ENCODE results near the gene MICU2.

MICU2 gene, protein sequence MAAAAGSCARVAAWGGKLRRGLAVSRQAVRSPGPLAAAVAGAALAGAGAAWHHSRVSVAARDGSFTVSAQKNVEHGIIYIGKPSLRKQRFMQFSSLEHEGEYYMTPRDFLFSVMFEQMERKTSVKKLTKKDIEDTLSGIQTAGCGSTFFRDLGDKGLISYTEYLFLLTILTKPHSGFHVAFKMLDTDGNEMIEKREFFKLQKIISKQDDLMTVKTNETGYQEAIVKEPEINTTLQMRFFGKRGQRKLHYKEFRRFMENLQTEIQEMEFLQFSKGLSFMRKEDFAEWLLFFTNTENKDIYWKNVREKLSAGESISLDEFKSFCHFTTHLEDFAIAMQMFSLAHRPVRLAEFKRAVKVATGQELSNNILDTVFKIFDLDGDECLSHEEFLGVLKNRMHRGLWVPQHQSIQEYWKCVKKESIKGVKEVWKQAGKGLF

DNA sequence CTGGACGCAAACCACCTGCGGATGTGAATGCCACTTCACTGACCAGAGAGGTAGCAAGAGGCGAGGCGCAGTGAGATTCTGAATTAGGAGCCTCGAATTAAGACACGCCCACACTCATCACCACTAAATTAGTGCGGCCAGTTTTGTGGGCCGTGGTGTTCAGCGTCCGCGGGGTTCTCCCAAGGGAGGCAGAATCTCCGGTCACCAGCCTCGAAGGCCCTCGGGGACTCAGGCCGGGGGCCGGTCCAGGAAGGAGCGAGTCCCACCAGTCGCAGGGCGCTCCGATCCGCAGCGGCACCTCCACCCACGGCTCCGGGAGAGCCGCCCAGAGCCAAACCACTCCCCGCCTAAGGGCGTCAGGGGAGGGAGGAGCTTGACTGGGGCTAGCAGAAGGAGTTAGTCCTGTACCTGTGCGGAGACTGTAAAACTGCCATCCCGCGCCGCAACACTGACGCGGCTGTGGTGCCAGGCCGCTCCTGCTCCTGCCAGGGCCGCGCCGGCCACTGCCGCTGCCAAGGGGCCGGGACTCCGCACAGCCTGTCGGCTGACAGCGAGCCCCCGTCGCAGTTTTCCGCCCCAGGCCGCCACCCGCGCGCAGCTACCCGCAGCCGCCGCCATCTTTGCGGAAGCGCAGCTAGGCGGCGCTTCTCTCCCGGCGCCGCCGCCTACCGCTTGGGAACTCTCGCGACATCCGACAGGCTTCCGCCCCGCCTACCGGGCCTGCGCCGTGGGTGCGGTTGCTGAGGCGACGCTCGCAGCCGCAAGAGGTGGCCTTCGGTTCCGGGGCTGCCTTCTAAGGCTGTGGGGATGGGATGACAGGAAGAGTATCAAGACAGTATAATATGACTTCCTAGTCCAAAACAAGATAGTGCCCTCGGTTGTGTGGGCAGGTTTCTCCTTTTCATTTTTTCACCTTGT, at the start of gene MICU2:
MICU2 (minus strand) TSS at position 640 of the 918 bp plus-strand sequence; CDS start at position 618, 22 bp downstream.
- peak; percentile 95 for DNase-seq

DNA sequence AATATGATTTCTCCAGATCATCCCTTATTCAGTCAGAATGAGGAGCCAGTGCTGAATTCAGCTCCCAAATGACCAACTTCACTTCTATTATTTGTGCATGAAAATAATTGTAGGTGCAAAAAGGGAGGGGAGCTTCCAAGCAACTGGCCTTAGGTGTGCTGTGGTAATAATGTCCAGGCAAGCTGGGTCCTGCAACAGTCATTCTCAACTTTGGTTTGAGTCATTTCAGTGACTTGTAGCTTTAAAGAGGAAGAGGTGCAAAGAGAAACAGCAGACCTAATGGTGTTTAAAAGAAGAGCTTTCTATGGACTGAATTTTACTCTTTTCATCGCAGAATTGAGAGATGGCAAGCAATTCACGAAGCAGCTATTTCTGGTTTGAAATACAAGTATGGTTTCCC, 37.7 kb upstream of the MICU2 start:
- no peak for DNase-seq

DNA sequence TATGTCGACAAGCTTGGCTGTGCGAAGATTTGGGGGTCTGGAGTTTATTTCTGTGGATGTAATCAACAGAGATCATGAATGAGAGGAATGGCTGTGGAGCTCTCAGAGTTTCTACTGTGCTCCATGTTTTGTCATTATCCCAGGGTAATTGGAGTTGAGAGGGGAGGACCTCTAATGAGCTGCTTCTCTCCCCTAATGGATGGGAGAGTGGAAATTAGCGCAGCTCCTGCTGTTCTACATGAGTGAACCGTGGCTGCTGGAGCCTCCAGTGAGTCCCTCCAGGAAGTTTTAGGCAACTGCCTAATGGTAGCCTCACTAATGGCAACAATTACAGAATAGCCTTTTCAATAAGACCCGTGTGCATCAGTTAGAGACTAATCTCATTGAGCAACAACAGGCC, 35.6 kb upstream of the MICU2 start:
- DNase-seq, result no peak

DNA sequence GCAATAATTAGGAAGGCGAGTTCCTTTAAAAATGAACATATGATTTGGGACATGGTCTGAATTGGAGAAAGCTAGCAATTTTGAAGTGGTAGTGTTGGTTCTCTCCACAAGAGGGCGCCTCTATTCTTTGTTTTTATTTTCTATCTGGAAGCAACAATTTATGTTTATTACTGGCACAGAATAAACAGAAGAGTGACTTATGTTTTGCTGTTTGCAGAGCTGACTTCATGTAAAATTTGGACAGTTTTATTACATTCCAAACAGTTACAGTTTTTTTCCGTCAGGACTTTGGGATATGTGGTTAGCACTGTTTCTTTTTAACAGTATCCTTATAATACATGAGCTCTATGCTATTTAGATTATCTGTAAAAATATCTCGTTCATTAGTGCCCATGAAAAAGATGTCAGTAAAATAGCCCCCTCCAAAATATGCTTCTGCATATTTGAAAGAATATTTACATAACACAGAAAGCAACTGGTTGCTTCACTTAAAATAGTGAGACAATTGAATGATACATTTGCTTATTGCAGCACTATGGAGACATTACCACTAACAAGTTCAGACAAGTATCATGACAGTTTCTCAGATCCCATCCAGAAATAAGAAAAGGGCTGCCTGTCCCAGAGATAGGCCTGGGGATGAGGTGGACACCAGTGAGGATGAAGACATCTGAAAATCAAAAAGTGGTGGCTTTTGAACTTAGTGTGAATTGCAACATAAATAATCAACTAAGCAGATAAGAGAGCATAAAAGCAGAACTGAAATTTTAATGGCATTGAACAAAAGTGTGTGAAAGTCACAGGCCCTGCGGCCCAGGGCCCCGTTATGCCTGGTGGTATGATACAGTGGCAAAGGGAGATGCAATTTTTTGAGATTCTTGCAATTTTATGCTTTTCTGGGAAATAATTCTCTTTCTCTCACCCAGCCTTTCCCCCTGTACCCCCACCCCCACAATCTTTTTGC, 34.6 kb upstream of the MICU2 start:
- peak in 1 of 2 donors; percentile 56 for DNase-seq

DNA sequence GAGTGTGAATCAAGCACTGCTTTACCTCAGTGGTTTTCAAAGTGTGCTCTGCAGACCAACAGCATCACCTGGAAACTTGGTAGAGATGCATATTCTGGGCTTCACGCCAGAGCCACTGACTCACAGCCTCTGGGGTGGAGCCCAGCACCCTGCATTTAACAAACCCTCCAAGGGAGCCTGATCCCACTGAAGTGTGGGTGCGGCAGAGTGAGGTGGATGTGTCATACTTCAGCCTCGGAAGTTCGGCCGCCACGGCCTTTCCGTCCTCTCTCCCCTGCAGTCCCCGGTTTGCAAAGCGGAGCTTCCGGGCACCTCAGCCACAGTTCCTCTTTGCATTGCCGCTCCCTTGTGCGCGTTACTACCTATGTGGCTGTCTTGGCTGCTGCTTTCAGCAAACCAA, 33.3 kb upstream of the MICU2 start:
- peak; percentile 6 to 30 for DNase-seq

DNA sequence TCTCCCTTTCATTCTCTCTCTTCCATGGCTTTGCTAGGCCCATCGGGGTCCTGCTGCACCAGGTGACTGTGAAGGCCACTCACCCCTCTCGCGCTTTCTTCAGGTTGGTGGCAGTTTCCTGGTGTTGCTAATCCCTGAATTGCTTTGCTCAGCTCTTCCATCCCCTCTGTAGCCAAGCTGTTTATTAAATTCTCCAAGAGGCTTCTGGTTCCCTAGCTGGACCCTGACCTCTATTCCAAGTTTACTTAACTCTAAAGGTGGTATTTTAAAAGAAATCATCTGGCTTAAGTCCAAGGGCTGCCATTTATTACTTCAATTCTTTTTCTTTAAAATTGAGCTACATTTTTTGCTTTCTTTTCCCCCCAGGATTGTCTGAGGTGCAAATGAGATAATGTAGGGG, 32.7 kb upstream of the MICU2 start:
- no peak for DNase-seq

DNA sequence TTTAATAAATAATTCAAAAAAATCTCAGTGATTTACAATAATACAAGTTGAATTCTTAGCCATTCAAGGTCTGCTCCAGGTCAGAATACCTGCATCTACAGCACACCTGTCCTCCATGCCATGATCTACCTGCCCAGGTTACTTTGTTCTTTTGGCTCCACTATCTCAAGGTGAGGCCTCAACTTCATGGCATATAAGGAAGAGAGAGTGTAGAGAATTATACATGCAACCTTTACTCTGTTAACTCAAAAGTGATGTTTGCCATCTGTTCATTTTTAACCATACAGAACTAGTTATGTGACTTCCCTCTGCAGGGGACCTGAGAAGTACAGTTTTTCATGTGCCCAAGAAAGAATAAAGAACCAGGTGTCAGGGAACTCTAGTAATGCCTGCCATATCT, 28.2 kb upstream of the MICU2 start:
- DNase-seq, result no peak

DNA sequence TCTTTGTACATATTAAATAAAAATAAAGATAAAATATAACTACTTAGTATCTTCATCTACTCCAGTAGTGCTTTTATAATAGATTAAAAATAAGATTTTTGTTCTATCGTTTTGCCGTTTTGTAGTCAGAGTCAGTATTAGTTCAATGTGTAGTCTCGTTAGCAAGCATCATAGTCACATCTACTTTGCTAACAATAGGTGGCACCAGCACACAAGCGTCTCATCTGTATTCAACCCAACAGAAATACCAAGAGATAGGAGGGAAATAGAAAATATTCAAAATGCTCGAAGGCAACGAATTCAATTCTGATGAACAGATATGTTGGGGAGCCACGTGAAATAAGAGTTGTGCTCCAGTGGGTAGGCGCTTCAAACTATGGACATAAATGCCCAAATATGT, 21.4 kb upstream of the MICU2 start:
- DNase-seq, result peak in 1 of 2 donors; percentile 30

DNA sequence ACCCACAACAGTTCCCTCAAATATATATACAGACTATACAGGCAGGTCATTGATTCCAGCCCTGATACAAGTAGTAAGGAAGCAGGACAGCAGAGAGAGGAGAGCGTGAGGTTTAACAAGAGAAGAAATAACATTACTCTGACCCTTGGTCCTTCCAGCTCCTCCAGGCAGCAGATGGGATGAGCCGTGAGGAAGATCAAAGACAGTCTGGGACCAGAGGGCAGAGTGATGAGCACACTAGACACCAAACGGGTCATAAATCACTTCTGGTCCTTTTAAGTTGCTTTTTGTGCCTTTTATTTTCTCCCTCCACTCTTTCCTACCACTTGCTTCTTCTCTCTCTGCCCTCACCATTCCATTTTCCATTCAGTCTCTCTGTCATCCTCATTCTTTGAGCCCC, 16.9 kb upstream of the MICU2 start:
- no peak for DNase-seq

DNA sequence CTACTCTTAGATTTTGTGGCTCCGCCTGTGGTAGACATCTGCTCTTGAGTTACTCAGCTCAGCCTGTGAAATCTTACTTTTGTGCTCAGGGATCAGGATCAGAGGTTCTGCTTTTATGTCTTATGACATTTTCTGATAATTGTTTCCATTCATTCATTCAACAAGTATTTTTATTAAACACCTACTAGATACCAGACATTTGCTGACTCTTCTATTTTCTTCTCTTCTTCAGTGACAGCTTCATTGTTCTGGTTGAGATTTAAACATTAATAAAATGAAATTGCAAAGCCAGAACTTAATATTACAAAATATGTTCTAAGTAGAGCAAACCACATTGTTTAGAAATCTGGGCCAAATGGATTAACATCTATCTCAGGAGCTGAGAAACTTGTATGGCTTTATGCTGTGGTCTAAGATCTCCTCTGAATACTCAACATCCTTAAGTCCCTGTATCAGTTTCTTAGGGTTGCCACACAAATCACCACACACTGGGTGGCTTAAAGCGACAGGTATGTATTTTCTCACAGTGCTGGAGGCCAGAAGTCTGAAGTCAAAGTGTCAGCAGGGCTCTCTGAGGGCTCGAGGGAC, 15.8 kb upstream of the MICU2 start:
- no peak for DNase-seq

DNA sequence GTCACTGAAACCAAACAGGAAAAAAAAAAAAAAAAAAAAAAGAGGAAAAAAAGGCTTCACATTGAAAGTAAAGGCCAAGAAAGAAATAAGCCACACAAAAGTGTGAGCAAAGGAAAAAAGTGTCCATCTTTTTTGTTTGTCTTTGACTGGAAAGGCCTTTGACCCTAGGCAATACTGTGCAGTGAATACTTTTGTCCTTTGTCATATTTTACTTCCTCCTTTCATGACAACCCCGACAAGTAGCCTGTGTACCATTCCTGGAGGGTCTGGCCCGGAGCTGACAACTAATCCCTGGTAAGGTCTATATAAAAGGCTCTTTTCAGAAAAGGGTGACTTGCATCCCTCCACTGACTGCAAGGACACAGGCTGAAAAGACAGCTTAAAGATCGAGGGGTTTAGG, 12.9 kb upstream of the MICU2 start:
- DNase-seq, result no peak

DNA sequence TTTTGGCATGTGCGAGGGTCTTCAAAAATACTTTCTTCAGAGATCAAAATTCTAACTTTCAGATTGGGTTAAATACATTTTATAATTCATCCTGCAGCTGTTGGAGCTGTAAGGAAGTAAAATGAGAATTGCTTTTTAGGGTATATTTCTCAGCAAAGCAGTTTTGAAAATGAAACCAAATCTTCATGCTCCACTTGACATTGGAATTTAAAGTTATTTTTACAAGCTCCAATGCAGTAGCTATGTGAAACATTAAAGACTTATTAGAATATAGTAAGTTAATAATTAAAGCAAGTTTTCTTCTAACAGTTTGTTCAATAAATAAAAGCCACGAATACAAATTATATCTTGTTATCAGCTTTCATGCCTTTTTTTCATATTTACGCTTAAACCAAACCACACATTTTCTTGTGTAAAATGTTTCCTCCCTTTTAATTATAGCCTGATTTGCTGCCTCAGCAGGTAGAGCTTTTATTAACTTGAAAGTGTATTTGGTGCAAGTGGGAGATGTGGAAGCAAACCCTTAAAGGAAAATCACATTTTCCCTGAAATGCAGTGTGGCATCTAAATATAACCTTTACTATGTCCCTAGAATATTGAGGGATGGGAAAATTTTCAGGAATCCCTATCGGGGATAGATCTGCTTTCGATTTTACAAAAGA, 12.4 kb upstream of the MICU2 start:
- no peak for DNase-seq

DNA sequence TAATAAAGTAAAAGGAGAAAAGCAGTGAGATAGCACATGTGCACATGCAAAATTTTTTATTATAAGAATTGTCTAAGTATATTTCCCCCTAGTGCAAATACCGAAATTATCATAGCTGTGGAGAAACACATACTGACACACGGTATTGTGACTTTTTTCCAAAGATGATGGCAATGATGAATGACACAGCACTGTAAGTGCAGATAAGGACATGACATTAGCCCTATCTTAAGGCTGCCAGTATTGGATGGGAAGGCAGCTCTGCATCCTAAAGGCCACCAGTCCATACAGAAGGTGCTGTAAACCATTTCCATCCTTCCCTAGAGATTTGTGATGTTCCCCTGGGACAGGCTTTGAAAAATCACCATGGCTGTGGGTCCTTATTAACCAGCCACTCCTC, 11.5 kb upstream of the MICU2 start:
- DNase-seq, result no peak

DNA sequence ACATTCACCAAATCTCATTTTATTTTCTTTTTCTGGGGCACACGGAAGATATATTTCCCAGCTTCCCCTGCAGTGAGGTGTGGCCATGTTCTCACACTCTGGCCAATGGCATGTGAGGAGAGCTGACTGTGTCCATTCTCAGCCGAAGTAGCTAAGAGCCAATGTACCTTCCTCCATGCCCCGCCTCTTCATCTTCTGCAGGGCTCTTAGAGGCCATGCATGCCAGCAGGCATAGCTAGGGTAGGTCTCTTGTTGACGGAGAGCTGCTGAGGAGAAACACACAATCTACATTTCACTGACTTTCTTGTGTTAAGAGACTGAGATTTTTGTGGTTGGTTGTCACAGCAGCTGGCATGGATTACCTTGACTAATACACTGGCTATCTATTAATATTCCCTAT, 9.8 kb upstream of the MICU2 start:
- no peak for DNase-seq

DNA sequence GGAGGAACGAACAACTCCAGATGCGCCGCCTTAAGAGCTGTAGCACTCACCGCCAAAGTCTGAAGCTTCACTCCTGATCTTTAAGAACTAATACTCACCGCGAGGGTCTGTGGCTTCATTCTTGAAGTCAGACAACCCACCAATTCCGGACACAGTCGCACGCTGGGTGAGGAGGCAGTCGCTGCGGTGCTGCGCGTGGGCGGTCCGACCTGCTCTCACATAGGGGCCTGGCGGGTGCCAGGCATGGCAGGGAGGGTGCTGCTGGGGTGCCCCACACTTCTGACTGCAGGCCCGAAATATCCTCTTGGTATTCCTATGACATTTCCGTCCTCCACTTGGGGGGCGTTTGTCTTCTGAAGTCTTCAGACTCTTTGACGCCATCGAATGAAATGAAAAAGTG, 7.4 kb upstream of the MICU2 start:
- DNase-seq, result no peak

DNA sequence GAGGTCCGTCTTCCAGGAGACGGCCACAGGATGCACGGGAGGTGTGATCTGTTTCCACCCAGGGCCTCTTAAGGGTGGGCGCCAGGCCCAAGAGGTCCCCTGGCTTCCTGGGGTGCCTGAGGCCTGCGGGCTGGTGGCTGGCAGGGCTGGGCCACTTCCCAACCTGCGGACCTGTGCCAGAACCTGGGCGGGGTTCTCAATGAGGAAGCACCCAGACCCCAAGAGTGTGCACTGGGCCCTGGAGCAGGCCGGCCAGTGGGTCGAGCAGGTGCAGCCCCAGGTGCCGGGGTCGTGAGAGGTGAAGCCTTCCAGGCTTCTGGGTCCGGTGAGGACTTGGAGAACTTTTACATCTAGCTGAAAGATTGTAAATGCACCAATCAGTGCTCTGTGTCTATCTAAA, 6.7 kb upstream of the MICU2 start:
- DNase-seq, result no peak

DNA sequence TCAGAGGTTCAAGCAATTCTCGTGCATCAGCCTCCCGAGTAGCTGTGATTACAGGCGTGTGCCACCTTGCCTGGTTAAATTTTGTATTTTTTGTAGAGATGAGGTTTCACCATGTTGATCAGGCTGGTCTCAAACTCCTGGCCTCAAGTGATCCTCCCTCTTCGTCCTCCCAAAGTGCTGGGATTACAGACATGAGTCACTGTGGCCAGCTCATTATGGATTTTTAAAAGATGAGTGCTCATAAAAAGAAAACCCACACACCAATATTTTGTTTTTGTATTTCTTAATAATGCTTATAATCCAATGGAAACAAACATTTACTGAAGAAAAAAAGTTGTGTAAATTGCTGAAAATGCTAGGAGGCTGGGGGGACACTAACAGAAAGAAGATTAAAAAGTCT, 5.0 kb upstream of the MICU2 start:
- DNase-seq, result no peak

DNA sequence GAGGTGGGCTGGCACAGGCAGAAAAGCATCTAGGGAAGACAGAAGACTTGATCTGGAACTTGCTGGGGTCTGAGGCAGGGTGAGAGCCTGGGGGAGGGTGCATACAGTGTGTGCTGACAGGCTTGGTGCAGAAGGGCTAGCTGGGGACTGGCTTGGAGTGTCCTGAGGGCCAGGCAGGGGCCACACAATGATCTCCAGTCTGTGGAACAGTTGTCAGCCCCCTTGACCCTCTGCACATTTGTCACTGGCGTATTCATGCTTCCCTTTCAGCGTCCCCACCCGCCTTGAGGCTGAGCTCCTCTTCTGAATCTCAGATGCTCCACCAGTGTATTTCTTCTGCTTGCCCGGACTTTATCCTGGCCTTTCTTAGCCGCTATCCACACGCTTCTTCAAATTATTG, 2.8 kb upstream of the MICU2 start:
- no peak for DNase-seq

DNA sequence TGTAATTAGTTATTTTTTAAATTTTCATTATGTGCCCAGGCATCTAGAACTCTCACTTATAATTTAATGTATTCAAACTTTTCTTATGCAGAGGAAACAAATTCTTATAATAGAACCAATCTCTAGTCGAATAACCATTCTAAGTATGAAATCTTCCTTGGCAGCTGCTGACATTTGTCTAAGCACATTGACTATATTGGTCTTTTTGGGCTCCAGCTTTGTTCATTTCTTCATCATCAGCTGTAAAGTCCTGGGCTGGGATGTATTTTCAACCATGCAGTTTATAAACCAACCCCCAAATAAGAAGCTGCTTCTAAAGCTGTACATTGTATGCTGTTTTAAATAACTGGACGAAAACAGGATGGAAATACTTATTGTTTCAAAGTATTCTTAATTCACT, 2.3 kb upstream of the MICU2 start:
- no peak for DNase-seq

DNA sequence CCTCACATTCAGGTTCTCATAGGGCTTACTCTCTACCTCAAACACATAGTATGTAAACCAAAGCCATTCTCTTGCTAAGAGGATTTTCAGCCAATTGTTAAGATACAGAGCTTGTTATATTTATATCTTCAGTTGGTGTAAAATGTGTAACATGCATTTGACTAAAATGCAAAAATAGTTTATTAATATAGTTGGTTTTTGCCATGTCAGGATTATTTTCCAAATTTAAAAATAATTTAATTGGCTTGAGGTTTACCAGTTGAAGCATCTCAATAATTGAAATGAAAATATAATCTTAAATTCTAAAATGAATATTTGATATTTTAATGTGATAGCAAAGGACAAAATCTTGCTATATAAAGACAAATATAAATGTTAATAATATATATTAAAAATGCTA, 7.2 kb downstream of the MICU2 start:
- no peak for DNase-seq

DNA sequence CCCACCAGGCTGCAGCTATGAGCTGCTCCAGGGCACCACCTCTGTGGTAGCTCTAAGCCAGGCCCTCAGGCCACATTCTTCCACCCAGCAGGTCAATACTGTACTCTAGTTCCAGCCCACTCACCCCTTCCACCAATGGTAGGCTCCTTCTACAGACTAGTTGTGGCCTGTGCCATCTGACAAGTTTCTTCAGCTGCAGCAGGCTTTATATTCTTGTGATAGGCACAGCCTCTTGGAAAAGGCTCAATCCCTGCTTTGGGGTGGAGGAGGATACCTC, 8.5 kb downstream of the MICU2 start:
- no peak for DNase-seq
